ENCODE measurements around the gene SIK2.

Gene SIK2

GRCh38 chr11:111582881-111583280, 19.4 kb upstream of the SIK2 start:
- no peak for DNase-seq

GRCh38 chr11:111585371-111585770, 16.9 kb upstream of the SIK2 start:
- no peak for DNase-seq

GRCh38 chr11:111586388-111586831, 15.8 kb upstream of the SIK2 start:
- DNase-seq, result no peak

- DNase-seq, result no peak
Measured at GRCh38 chr11:111589114-111589513, 13.1 kb upstream of the SIK2 start.

GRCh38 chr11:111589886-111590499, 12.3 kb upstream of the SIK2 start:
- DNase-seq, result no peak

GRCh38 chr11:111591187-111591960, 10.9 kb upstream of the SIK2 start:
- no peak for DNase-seq

GRCh38 chr11:111592491-111592890, 9.8 kb upstream of the SIK2 start:
- DNase-seq, result no peak

- no peak for DNase-seq
Measured at GRCh38 chr11:111596319-111596718, 5.9 kb upstream of the SIK2 start.

- no peak for DNase-seq
Measured at GRCh38 chr11:111598148-111598547, 4.1 kb upstream of the SIK2 start.

- no peak for DNase-seq
Measured at GRCh38 chr11:111598559-111598958, 3.7 kb upstream of the SIK2 start.

GRCh38 chr11:111601636-111601978, 642 bp upstream of the SIK2 start:
- no peak for DNase-seq

- peak; percentile 41 for DNase-seq
Measured at GRCh38 chr11:111602865-111603610, 789 bp downstream of the SIK2 start.

- no peak for DNase-seq
Measured at GRCh38 chr11:111603611-111604130, 1.4 kb downstream of the SIK2 start.

- peak; percentile 35 for DNase-seq
Measured at GRCh38 chr11:111604392-111605009, 2.3 kb downstream of the SIK2 start.

- DNase-seq, result no peak
Measured at GRCh38 chr11:111605681-111606080, 3.4 kb downstream of the SIK2 start.

- DNase-seq, result no peak
Measured at GRCh38 chr11:111606986-111607385, 4.7 kb downstream of the SIK2 start.

GRCh38 chr11:111607751-111608150, 5.5 kb downstream of the SIK2 start:
- DNase-seq, result no peak

- DNase-seq, result no peak
Measured at GRCh38 chr11:111612224-111612623, 10.0 kb downstream of the SIK2 start.

- DNase-seq, result no peak
Measured at GRCh38 chr11:111617286-111617685, 15.0 kb downstream of the SIK2 start.

- DNase-seq, result no peak
Measured at GRCh38 chr11:111620518-111620917, 18.3 kb downstream of the SIK2 start.

GRCh38 chr11:111623527-111624030, 21.3 kb downstream of the SIK2 start:
- no peak for DNase-seq

- DNase-seq, result no peak
Measured at GRCh38 chr11:111624608-111625007, 22.4 kb downstream of the SIK2 start.

- DNase-seq, result no peak
Measured at GRCh38 chr11:111627591-111627990, 25.3 kb downstream of the SIK2 start.

All from DMS79 treated with DMSO at 0.1 percent for 48 hours (cell line).